ENCODE data around the gene EPB41L4A.

GRCh38 chr5:112384523-112384922, 34.6 kb downstream of the EPB41L4A start:
- TF ChIP-seq EZH2 (IDR thresholded peaks at IDR 0.05; ENCODE audit: insufficient read depth, poor library complexity, severe bottlenecking) (no peak), EZH2phosphoT487 (IDR thresholded peaks at IDR 0.05; ENCODE audit: insufficient read depth, low read depth) (no peak)

Data from GM23248 (cell line).